ENCODE data around the gene SOX13.

- TF ChIP-seq, protein P1, sequence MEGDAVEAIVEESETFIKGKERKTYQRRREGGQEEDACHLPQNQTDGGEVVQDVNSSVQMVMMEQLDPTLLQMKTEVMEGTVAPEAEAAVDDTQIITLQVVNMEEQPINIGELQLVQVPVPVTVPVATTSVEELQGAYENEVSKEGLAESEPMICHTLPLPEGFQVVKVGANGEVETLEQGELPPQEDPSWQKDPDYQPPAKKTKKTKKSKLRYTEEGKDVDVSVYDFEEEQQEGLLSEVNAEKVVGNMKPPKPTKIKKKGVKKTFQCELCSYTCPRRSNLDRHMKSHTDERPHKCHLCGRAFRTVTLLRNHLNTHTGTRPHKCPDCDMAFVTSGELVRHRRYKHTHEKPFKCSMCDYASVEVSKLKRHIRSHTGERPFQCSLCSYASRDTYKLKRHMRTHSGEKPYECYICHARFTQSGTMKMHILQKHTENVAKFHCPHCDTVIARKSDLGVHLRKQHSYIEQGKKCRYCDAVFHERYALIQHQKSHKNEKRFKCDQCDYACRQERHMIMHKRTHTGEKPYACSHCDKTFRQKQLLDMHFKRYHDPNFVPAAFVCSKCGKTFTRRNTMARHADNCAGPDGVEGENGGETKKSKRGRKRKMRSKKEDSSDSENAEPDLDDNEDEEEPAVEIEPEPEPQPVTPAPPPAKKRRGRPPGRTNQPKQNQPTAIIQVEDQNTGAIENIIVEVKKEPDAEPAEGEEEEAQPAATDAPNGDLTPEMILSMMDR (IDR thresholded peaks at IDR 0.05): no peak
- no peak for TF ChIP-seq EZH2 (IDR thresholded peaks at IDR 0.05)
- TF ChIP-seq EZH2phosphoT487 (IDR thresholded peaks at IDR 0.05): no peak
Observed at GRCh38 chr1:204031098-204031710, 41.7 kb upstream of the SOX13 start.

All from neural progenitor cell (in vitro differentiated cells).